ENCODE results near the gene GREB1L.

DNA sequence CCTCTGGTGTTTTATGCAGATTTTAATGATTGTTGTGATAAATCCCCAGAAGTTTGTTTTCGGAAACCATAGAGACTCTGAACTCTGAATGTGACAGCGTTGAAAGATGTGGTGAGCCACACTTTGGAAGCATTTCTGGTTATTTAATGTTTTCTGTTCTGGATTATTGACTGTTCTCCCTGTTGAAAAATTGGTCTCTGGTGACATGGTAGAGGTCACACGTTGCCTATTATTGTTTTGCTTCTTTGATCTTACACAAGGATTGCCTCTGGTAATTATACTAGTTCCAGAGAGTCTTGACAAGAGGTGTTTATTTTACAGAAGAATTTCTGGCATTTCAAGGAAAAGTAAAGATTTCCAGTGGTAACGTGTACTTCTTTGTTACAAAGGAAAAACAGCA lies 127.1 kb downstream of the GREB1L start:
- TF ChIP-seq, protein P1, sequence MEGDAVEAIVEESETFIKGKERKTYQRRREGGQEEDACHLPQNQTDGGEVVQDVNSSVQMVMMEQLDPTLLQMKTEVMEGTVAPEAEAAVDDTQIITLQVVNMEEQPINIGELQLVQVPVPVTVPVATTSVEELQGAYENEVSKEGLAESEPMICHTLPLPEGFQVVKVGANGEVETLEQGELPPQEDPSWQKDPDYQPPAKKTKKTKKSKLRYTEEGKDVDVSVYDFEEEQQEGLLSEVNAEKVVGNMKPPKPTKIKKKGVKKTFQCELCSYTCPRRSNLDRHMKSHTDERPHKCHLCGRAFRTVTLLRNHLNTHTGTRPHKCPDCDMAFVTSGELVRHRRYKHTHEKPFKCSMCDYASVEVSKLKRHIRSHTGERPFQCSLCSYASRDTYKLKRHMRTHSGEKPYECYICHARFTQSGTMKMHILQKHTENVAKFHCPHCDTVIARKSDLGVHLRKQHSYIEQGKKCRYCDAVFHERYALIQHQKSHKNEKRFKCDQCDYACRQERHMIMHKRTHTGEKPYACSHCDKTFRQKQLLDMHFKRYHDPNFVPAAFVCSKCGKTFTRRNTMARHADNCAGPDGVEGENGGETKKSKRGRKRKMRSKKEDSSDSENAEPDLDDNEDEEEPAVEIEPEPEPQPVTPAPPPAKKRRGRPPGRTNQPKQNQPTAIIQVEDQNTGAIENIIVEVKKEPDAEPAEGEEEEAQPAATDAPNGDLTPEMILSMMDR (IDR thresholded peaks at IDR 0.05; ENCODE audit: low read length) = no peak
- TF ChIP-seq EZH2 (optimal IDR thresholded peaks at IDR 0.05; ENCODE audit: low read depth, low read length) (no peak), EZH2phosphoT487 (IDR thresholded peaks at IDR 0.05; ENCODE audit: low read length) (no peak)
